HEK293 (cell line): ENCODE measurements around the gene TMEM178A.
"Not testable (repeated sequence)": the region's sequence is repeated elsewhere in the genome, so short reads cannot be mapped to it uniquely, and the experiment has no call there.

ENCODE experiments used
- CTCF ChIA-PET: fragments of 350-600 bp; formaldehyde crosslinking; extraction: SDS; loops from one replicate; lab custom pipeline; 2021; ENCODE audit warnings: antibody characterized with exemption; lab: Yijun Ruan, JAX
- POLR2A ChIA-PET: fragments of 300-600 bp; formaldehyde crosslinking; extraction: SDS; loops from one replicate; lab custom pipeline; 2020; ENCODE audit warnings: antibody characterized with exemption, inconsistent platforms; lab: Yijun Ruan, JAX
- H3K27ac ChIP-seq: fragments of 200-500 bp; sonication (Bioruptor generic); 2 replicates; pipeline ENCODE4 v1.5.1; 2014; ENCODE audit warnings: low read depth, low read length, control low read depth, inconsistent platforms; ENCODE audit errors: extremely low read depth
- H3K36me3 ChIP-seq, 2 experiments: fragments of 200-500 bp in 1 of 2; sonication (Bioruptor generic) in 1 of 2; 1 replicate in 1 of 2; 2 replicates in 1 of 2; pipeline ENCODE4 v1.5.1; 2014 to 2017; ENCODE audit warnings: inconsistent platforms in 2 of 2, low read length in 2 of 2; ENCODE audit not compliant: control insufficient read depth in 2 of 2, insufficient read depth in 1 of 2
- H3K4me1 ChIP-seq: fragments of 200-500 bp; sonication (Bioruptor generic); 2 replicates; pipeline ENCODE4 v1.5.1; 2014; ENCODE audit warnings: mild to moderate bottlenecking, low read length, inconsistent platforms; ENCODE audit not compliant: control insufficient read depth, insufficient read depth
- H3K4me3 ChIP-seq: 2 replicates; pipeline ENCODE4 v1.5.1; 2011; ENCODE audit warnings: low read depth, mild to moderate bottlenecking, control low read depth, low read length, moderate library complexity
- H3K9me3 ChIP-seq: fragments of 200-500 bp; sonication (Bioruptor generic); 2 replicates; pipeline ENCODE4 v1.5.1; 2014; ENCODE audit warnings: low read depth, low read length, inconsistent platforms; ENCODE audit not compliant: control insufficient read depth, insufficient read depth
- ELK4 ChIP-seq: IDR thresholded peaks from 2 replicates; pipeline ENCODE4 v1.6.1; 2011; ENCODE audit warnings: mild to moderate bottlenecking, low read depth, low read length, borderline replicate concordance
- GFI1B ChIP-seq: fragments of 450-650 bp; formaldehyde crosslinking; IDR thresholded peaks from 2 replicates; pipeline ENCODE4 v1.5.1; 2016; ENCODE audit warnings: missing biosample characterization, missing genetic modification characterization
- HOXA7 ChIP-seq: sonication (generic); formaldehyde crosslinking; IDR thresholded peaks from 2 replicates; pipeline ENCODE4 v1.8.1; 2022; ENCODE audit warnings: missing genetic modification reagents, borderline replicate concordance
- PRDM10 ChIP-seq: fragments of 450-650 bp; formaldehyde crosslinking; IDR thresholded peaks from 2 replicates; pipeline ENCODE4 v1.5.1; 2016; ENCODE audit warnings: missing biosample characterization, missing genetic modification characterization
- SP3 ChIP-seq: fragments of 450-650 bp; formaldehyde crosslinking; IDR thresholded peaks from 2 replicates; pipeline ENCODE4 v1.5.1; 2016; ENCODE audit warnings: missing biosample characterization, missing genetic modification characterization
- SP7 ChIP-seq: fragments of 450-650 bp; formaldehyde crosslinking; IDR thresholded peaks from 2 replicates; pipeline ENCODE4 v1.5.1; 2016; ENCODE audit warnings: missing biosample characterization, missing genetic modification characterization
- ZBTB10 ChIP-seq: fragments of 450-650 bp; formaldehyde crosslinking; IDR thresholded peaks from 2 replicates; pipeline ENCODE4 v1.5.1; 2016; ENCODE audit warnings: missing biosample characterization, missing genetic modification characterization
- ZNF155 ChIP-seq: fragments of 450-650 bp; formaldehyde crosslinking; IDR thresholded peaks from 2 replicates; pipeline ENCODE4 v1.5.1; 2016; ENCODE audit warnings: missing biosample characterization, missing genetic modification characterization
- ZNF16 ChIP-seq: fragments of 450-650 bp; formaldehyde crosslinking; IDR thresholded peaks from 2 replicates; pipeline ENCODE4 v1.5.1; 2016; ENCODE audit warnings: low read depth, missing biosample characterization, missing genetic modification characterization
- ZNF169 ChIP-seq: fragments of 450-650 bp; formaldehyde crosslinking; IDR thresholded peaks from 2 replicates; pipeline ENCODE4 v1.5.1; 2016; ENCODE audit warnings: missing biosample characterization, missing genetic modification characterization
- ZNF398 ChIP-seq: fragments of 450-650 bp; formaldehyde crosslinking; IDR thresholded peaks from 2 replicates; pipeline ENCODE4 v1.5.1; 2017; ENCODE audit warnings: missing biosample characterization, missing genetic modification characterization
- ZNF416 ChIP-seq: fragments of 450-650 bp; formaldehyde crosslinking; IDR thresholded peaks from 2 replicates; pipeline ENCODE4 v1.5.1; 2016; ENCODE audit warnings: missing biosample characterization, missing genetic modification characterization
- ZNF449 ChIP-seq: fragments of 450-650 bp; formaldehyde crosslinking; IDR thresholded peaks from 2 replicates; pipeline ENCODE4 v1.5.1; 2017; ENCODE audit warnings: missing biosample characterization, mild to moderate bottlenecking, missing genetic modification characterization, moderate library complexity
- ZNF521 ChIP-seq: fragments of 450-650 bp; formaldehyde crosslinking; IDR thresholded peaks from 2 replicates; pipeline ENCODE4 v1.5.1; 2017; ENCODE audit warnings: missing biosample characterization, mild to moderate bottlenecking, missing genetic modification characterization
- ZNF530 ChIP-seq: fragments of 450-650 bp; formaldehyde crosslinking; IDR thresholded peaks from 2 replicates; pipeline ENCODE4 v1.5.1; 2016; ENCODE audit warnings: low read depth, missing biosample characterization, missing genetic modification characterization
- ZNF555 ChIP-seq: fragments of 450-650 bp; formaldehyde crosslinking; conservative IDR thresholded peaks from 2 replicates; pipeline ENCODE4 v1.5.1; 2017; ENCODE audit warnings: missing biosample characterization, mild to moderate bottlenecking, missing genetic modification characterization, inconsistent platforms
- ZNF658 ChIP-seq: fragments of 450-650 bp; formaldehyde crosslinking; IDR thresholded peaks from 2 replicates; pipeline ENCODE4; 2016; ENCODE audit warnings: missing biosample characterization, missing genetic modification characterization

TMEM178A gene

GRCh38 chr2:39725401-39725800 lies 59.7 kb downstream of the TMEM178A start:
- no peaks in the 10 kb centered on the region for H3K9me3 ChIP-seq
- POLR2A ChIA-PET, result no interaction called here
- H3K36me3 ChIP-seq, result peaks cover 0 to 2% of the 10 kb centered on the region in 2 experiments; a peak in 1 of 3 replicates
- no peak overlapping the region for H3K27ac ChIP-seq
- CTCF ChIA-PET, result no interaction called here
- no peak overlapping the region for H3K4me3 ChIP-seq
- H3K4me1 ChIP-seq, result peaks cover 4% of the 10 kb centered on the region; the same call in 1 of the 2 replicates
- no peak for TF ChIP-seq GFI1B (tag by site-specific recombination)
- TF ChIP-seq PRDM10 (tag by site-specific recombination), result no peak
- no peak for TF ChIP-seq HOXA7 (CRISPR knock-in tag)
- no peak for TF ChIP-seq SP7 (tag by site-specific recombination)
- no peak for TF ChIP-seq ELK4
- no peak for TF ChIP-seq ZNF530
- no peak for TF ChIP-seq ZNF169
- TF ChIP-seq ZNF398 (tag by site-specific recombination), result no peak
- no peak for TF ChIP-seq SP3 (tag by site-specific recombination)
- no peak for TF ChIP-seq ZNF449 (tag by site-specific recombination)
- TF ChIP-seq ZNF658 (tag by site-specific recombination), result no peak
- TF ChIP-seq ZNF155, result no peak
- TF ChIP-seq ZNF16 (tag by site-specific recombination), result no peak
- no peak for TF ChIP-seq ZNF416 (tag by site-specific recombination)
- no peak for TF ChIP-seq ZNF555
- TF ChIP-seq ZBTB10 (tag by site-specific recombination), result no peak
- no peak for TF ChIP-seq ZNF521 (tag by site-specific recombination)

GRCh38 chr2:39728085-39728484 lies 62.4 kb downstream of the TMEM178A start:
- H3K36me3 ChIP-seq, result peaks cover 0 to 15% of the 10 kb centered on the region in 2 experiments; a peak in 1 of 3 replicates
- H3K4me3 ChIP-seq, H3K4me1 ChIP-seq, H3K9me3 ChIP-seq, POLR2A ChIA-PET, H3K27ac ChIP-seq: not testable (repeated sequence)
- CTCF ChIA-PET, result interaction anchor here (0.6 to 5.4 kb wide), 9 partner anchors 21 to 503 kb away, joined by 3 to 41 read pairs (median 5); no protein-coding TSS in a partner anchor
